ENCODE data around the gene PARP12.

DNA sequence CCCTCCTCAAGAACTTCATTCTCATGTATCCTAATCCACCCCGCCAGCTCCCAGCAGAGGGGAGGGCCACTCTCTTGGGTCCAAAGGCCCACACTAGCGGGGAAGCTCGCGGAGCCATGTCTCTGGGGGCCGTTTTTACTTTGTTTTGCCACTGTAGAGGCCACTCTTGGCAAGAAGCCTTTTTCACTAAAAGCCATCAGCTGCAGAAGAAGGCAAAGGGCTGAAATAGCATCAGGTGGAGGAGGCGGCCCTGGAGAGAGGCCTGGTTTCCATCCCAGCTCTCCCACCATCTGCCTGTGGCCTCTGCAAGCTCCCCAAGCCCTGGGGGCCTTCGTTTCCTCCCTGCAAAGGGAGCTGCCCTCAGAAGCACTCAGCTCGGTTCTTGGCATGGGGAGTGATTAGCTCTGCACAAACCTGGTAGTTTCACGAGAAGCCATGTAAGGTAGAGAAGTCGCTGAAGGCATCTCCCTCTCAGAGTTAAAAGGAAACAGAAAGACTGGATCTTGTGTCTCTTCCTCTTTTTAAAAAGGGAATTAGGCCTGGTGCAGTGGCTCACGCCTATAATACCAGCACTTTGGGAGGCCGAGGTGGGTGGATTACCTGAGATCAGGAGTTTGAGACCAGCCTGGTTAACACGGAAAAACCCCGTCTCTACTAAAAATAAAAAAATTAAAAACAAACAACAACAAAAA is 70.3 kb downstream of the PARP12 start:
- no peak for TF ChIP-seq POLR2A (IDR thresholded peaks at IDR 0.05)
- TF ChIP-seq, protein P1, sequence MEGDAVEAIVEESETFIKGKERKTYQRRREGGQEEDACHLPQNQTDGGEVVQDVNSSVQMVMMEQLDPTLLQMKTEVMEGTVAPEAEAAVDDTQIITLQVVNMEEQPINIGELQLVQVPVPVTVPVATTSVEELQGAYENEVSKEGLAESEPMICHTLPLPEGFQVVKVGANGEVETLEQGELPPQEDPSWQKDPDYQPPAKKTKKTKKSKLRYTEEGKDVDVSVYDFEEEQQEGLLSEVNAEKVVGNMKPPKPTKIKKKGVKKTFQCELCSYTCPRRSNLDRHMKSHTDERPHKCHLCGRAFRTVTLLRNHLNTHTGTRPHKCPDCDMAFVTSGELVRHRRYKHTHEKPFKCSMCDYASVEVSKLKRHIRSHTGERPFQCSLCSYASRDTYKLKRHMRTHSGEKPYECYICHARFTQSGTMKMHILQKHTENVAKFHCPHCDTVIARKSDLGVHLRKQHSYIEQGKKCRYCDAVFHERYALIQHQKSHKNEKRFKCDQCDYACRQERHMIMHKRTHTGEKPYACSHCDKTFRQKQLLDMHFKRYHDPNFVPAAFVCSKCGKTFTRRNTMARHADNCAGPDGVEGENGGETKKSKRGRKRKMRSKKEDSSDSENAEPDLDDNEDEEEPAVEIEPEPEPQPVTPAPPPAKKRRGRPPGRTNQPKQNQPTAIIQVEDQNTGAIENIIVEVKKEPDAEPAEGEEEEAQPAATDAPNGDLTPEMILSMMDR (IDR thresholded peaks at IDR 0.05): no peak

Measured in testis (tissue), 2 donors.